Activated T-cell treated with anti-CD3 and anti-CD28 coated beads, Interleukin-2, amount 50 U/mL, for 72 hours (primary cell): Measurements from ENCODE around the gene KDM6B. TPM values are rescaled to one million over a fixed set of nuclear protein-coding genes. Genes with fewer than 3 reads are reported as not detected.
A peak's percentile ranks its signal among the peaks of the same experiment; 100 is the strongest.

Experiments used
- ATAC-seq, 2 donors: fragments of 150-1000 bp; cut with Tn5 transposase; replicated peaks in 1 of 2; 2 replicates each; pipeline ENCODE4 v1.10.0; 2021; ENCODE audit warnings: moderate library complexity in 2 of 2, mild to moderate bottlenecking in 1 of 2
- DNase-seq, 2 donors: peaks; one replicate each; pipeline ENCODE4 v3.0.0; 2021 to 2022; ENCODE audit warnings: mixed read lengths in 1 of 2
- H3K27ac Mint-ChIP-seq: one replicate; pipeline ENCODE4 v1.8.0; 2022; ENCODE audit warnings: mild to moderate bottlenecking, moderate library complexity, mixed read lengths
- H3K27me3 Mint-ChIP-seq: one replicate; pipeline ENCODE4 v1.8.0; 2022; ENCODE audit warnings: low read depth, mixed read lengths
- H3K36me3 Mint-ChIP-seq, 2 donors: one replicate each; pipeline ENCODE4 v1.8.0; 2022; ENCODE audit warnings: mixed read lengths in 2 of 2, mild to moderate bottlenecking in 1 of 2; ENCODE audit not compliant: insufficient read depth in 2 of 2
- H3K4me1 Mint-ChIP-seq: one replicate; pipeline ENCODE4 v1.8.0; 2022; ENCODE audit warnings: low read depth, mixed read lengths
- H3K4me3 Mint-ChIP-seq, 2 donors: one replicate each; pipeline ENCODE4 v1.8.0; 2022; ENCODE audit warnings: mild to moderate bottlenecking in 2 of 2, mixed read lengths in 2 of 2, moderate library complexity in 2 of 2
- H3K9me3 Mint-ChIP-seq, 2 donors: one replicate each; pipeline ENCODE4 v1.8.0; 2022; ENCODE audit warnings: mixed read lengths in 2 of 2
- total RNA-seq, 2 donors: library from RNA; stranded (reverse); gene quantifications; one replicate each; pipeline ENCODE4 v1.2.3, GENCODE V29; 2022

Gene KDM6B
- total RNA-seq, 2 donors from 2014 or later, result 73.7 to 83.5 TPM

DNA sequence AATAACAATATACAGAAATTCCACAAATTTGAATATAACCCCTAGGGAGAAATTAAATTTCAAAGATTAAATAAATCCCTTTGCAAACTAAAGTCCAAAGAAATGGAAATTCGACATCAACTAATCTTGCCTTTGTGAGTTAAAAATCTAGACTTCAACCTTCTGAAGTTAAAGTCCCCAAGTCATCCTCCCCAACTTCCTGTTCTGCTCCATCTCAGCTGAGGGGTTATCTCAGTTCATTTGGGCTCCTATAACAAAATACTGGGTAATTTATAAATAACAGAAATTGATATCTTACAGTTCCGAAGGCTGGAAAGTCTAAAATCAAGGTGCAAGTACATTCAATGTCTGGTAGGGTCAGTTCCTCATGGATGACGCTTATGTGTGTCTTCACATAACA is 22.8 kb upstream of the KDM6B start:
- no peak for ATAC-seq

DNA sequence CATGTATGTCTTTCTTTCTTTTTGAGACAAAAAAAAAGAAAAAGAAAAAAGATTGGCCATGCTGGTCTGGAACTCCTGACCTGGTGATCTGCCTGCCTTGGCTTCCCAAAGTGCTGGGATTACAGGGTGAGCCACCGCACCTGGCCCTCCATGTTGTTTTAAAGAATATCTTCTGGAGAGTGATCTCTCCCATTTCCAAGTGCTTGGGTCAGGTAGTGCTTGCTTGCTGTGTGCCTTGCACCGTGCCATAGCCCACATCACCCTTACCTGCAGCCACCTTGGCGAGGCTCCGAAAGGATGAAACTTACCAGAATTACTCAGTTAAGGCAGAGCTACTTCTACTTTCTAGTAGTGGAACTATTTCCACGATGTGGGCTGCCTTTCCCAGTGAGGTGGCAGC is 19.0 kb upstream of the KDM6B start:
- Mint-ChIP-seq H3K4me3 (no peak overlapping the region), H3K4me1 (no peaks in the 10 kb centered on the region), H3K9me3 (no peaks in the 10 kb centered on the region), H3K27me3 (no peaks in the 10 kb centered on the region), H3K27ac (no peak overlapping the region), H3K36me3 (no peaks in the 10 kb centered on the region)
- DNase-seq, result no peak
- no peak for ATAC-seq

More for the DNA sequence above, 22.8 kb upstream of the KDM6B start:
- Mint-ChIP-seq H3K27me3 (peaks cover 2% of the 10 kb centered on the region), H3K27ac (no peak overlapping the region), H3K4me3 (no peak overlapping the region), H3K4me1 (no peaks in the 10 kb centered on the region), H3K9me3 (no peaks in the 10 kb centered on the region), H3K36me3 (no peaks in the 10 kb centered on the region)
- DNase-seq, result no peak

DNA sequence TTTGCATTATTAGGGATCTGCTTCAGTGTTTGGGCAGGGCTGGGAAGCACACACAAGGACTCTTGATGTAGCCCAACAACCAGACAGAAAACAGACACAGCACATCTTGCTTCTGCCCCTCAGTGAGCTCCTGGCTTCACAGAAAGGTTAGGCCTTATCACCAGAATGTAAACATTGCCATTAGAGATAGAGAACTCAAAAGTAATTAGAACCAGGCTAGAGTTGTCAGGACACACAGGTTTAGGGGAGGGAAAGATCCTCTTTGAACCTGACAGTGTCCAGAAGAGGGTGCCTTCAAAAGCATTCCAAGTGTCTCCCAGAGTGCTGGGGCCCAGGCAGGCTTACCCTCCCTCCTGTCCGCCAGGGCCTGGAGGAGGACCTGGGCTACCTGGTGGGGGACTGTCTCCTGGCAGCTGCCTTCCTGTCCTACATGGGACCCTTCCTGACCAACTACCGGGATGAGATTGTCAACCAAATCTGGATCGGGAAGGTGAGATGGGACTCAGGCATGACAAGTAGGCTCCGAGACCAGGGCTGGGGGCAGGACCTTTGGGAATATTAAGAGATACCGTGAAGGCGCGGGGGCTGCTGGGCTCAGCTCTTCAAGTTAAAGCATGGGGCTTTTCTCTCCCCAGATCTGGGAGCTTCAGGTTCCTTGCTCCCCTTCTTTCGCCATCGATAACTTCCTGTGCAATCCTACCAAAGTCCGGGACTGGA is 16.9 kb upstream of the KDM6B start:
- DNase-seq (no peak), ATAC-seq (no peak)
- H3K36me3 Mint-ChIP-seq, result no peaks in the 10 kb centered on the region
- no peaks in the 10 kb centered on the region for H3K27me3 Mint-ChIP-seq
- no peak overlapping the region for H3K4me3 Mint-ChIP-seq
- H3K4me1 Mint-ChIP-seq, result no peaks in the 10 kb centered on the region
- H3K9me3 Mint-ChIP-seq, result no peaks in the 10 kb centered on the region
- H3K27ac Mint-ChIP-seq, result no peak overlapping the region

DNA sequence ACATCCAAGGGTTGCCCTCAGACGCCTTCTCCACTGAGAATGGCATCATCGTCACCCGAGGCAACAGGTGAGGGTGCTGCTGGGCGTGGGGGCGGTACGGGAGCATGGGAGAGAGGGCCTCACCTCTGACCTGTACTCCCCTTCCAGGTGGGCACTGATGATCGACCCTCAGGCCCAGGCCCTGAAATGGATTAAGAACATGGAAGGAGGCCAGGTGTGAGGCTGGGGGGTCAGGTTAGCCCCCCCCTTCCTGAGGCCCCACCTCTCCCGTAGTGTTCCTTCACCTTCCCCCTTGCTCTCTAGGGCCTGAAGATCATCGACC is 16.4 kb upstream of the KDM6B start:
- ATAC-seq (no peak), DNase-seq (no peak)
- H3K9me3 Mint-ChIP-seq, result no peaks in the 10 kb centered on the region
- H3K27ac Mint-ChIP-seq, result no peak overlapping the region
- no peaks in the 10 kb centered on the region for H3K27me3 Mint-ChIP-seq
- no peaks in the 10 kb centered on the region for H3K4me1 Mint-ChIP-seq
- H3K36me3 Mint-ChIP-seq, result no peaks in the 10 kb centered on the region
- no peak overlapping the region for H3K4me3 Mint-ChIP-seq

DNA sequence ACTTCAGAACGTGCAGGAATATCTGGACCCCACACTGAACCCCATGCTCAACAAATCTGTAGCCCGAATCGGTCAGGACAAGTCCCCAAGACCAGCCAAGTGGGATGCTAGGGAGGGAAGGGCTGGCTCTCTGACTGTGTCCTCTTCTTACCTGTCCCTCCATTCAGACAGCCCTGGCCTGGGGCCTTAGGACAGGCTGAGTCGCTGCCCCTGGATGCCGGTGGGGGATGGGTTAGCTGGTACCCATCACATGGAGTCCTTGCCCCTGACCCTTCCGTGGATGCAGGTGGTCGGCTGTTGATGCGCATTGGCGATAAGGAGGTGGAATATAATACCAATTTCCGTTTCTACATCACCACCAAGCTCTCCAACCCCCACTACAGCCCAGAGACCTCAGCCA is 16.0 kb upstream of the KDM6B start:
- H3K36me3 Mint-ChIP-seq, result no peaks in the 10 kb centered on the region
- ATAC-seq, result no peak
- no peak overlapping the region for H3K27ac Mint-ChIP-seq
- H3K4me3 Mint-ChIP-seq, result no peak overlapping the region
- H3K27me3 Mint-ChIP-seq, result no peaks in the 10 kb centered on the region
- no peaks in the 10 kb centered on the region for H3K4me1 Mint-ChIP-seq
- H3K9me3 Mint-ChIP-seq, result no peaks in the 10 kb centered on the region
- no peak for DNase-seq

DNA sequence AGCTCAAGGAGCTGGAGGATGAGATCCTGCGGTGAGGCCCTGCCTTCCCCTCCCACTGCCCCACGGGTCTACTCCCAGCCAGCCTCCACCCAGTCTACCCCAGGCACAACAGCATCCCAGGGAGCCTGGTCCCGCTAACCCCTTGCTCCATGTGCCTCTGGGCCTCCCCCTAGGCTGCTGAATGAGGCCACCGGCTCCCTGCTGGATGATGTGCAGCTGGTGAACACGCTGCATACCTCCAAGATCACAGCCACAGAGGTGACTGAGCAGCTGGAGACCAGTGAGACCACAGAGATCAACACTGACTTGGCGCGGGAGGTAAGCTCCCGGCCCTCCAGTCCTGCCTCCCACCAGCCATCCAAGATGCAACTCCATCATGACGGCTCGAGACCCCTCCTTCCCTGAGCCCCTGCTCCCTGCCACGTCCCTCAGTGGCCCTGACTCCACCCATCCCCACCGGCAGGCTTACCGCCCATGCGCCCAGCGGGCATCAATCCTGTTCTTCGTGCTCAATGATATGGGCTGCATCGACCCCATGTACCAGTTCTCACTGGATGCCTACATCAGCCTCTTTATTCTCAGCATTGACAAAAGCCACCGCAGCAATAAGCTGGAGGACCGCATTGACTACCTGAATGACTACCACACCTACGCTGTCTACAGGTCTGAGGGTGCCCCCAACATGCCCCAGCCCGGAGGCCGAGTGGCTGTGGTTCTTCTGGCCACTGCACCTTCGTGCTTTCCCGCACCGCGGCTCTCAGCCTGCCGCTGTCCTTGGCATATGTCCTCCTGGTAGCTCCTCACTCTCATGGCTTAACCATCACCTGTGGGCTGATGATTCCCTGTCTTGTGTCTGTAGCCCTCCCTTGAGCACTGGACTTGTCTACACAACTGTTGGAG is 15.0 kb upstream of the KDM6B start:
- Mint-ChIP-seq H3K36me3 (no peaks in the 10 kb centered on the region), H3K27ac (no peak overlapping the region), H3K4me1 (no peaks in the 10 kb centered on the region), H3K9me3 (no peaks in the 10 kb centered on the region), H3K27me3 (no peaks in the 10 kb centered on the region), H3K4me3 (no peak overlapping the region)
- DNase-seq (no peak), ATAC-seq (no peak)

DNA sequence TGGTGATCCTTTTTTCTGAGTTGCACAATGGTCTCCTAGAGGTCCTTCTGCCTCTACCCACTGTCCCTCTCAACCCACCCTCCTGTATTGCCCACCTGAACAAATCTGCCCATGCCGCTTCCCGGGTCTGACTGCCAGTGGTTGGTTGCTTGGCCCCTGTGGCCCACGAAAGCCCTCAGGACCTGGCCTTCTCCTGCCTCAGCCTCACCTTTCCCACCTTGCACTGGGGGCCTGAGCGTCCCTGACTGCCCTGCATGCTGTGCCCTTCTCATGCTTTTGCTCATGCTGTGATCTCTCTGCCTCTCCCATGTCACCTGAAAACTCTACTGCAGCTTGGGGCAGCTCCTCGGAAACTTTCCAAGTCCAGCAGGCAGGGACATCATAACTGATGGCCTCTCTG is 13.8 kb upstream of the KDM6B start:
- Mint-ChIP-seq H3K4me3 (no peak overlapping the region), H3K4me1 (peaks cover 5% of the 10 kb centered on the region), H3K9me3 (no peaks in the 10 kb centered on the region), H3K36me3 (no peaks in the 10 kb centered on the region), H3K27ac (no peak overlapping the region), H3K27me3 (no peaks in the 10 kb centered on the region)
- ATAC-seq, result no peak
- DNase-seq, result no peak

DNA sequence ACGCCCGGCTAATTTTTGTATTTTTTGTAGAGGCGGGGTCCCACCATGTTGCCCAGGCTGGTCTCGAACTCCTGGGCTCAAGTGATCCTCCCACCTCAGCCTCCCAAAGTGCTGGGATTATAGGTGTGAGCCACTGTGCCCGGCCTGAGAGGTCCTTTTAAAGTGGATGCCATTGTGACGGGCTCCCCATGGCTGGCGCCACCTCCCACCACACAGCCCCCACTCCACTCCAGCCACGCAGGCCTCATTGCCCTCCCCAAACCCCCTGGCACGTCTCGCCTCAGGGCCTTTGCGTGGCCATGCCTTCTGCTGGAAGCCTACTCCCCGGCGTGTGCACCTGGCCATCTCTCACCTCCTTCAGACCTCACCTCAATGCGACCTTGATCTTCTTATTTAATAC is 11.9 kb upstream of the KDM6B start:
- ATAC-seq, result no peak

DNA sequence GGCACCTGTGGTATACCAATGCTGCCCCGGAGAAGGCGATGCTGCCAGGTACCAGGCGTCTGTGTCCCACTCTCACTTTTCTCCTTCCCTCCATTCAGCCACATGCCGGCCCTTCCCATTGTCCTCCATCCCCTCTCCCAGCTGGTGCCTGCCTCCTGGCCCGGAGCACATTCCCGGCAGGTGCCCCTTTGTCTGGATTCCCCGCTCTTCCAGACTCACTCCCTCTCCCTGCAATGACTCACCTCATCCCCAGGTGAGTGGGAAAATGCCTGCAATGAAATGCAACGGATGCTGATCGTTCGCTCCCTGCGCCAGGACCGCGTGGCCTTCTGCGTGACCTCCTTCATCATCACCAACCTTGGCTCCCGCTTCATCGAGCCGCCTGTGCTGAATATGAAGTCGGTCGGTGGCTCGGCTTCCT is 10.4 kb upstream of the KDM6B start:
- DNase-seq, result no peak
- H3K27me3 Mint-ChIP-seq, result no peaks in the 10 kb centered on the region
- H3K4me3 Mint-ChIP-seq, result no peak overlapping the region
- peaks cover 7% of the 10 kb centered on the region for H3K4me1 Mint-ChIP-seq
- H3K27ac Mint-ChIP-seq, result no peak overlapping the region
- no peak for ATAC-seq
- H3K36me3 Mint-ChIP-seq, result no peaks in the 10 kb centered on the region
- H3K9me3 Mint-ChIP-seq, result no peaks in the 10 kb centered on the region

More for the DNA sequence above, 11.9 kb upstream of the KDM6B start:
- no peak for DNase-seq
- Mint-ChIP-seq H3K36me3 (no peaks in the 10 kb centered on the region), H3K4me3 (no peak overlapping the region), H3K27ac (peak overlapping the region; percentile 77), H3K9me3 (no peaks in the 10 kb centered on the region), H3K27me3 (no peaks in the 10 kb centered on the region), H3K4me1 (peaks cover 7% of the 10 kb centered on the region)

DNA sequence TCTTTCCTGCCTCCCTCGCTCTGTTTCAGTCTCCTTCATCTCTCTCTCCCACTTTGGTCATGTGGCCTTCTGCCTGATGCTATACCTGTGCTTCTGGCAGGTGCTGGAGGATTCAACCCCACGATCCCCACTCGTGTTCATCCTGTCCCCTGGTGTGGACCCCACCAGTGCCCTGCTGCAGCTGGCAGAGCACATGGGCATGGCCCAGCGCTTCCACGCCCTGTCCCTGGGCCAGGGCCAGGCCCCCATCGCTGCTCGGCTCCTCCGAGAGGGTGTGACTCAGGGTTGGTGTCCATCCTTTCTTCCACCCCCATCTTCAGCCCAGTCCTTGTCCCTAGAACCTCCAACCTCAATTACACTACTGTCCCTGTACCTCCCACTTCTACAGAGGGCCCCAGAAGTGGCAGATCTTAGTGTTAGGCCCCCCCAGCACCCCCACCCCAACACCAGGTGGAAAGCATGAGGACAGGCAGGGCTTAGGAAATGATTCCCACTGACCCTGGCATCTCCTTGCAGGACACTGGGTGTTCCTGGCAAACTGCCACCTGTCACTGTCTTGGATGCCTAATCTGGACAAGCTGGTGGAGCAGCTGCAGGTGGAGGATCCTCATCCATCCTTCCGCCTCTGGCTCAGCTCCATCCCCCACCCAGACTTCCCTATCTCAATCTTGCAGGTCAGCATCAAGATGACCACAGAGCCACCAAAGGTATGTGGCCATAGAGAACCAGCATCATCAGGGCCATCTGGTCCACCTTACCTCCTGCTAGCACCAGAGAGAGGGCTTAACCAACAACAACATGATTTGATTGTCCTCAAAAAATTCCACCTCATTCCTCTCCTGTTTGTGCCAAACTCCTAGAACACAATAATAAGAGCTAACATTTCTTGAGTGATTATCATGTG is 9.7 kb upstream of the KDM6B start:
- H3K27ac Mint-ChIP-seq, result no peak overlapping the region
- H3K27me3 Mint-ChIP-seq, result peaks cover 2% of the 10 kb centered on the region
- ATAC-seq (no peak), DNase-seq (no peak)
- H3K4me1 Mint-ChIP-seq, result peaks cover 7% of the 10 kb centered on the region
- H3K9me3 Mint-ChIP-seq, result no peaks in the 10 kb centered on the region
- no peaks in the 10 kb centered on the region for H3K36me3 Mint-ChIP-seq
- H3K4me3 Mint-ChIP-seq, result no peak overlapping the region

DNA sequence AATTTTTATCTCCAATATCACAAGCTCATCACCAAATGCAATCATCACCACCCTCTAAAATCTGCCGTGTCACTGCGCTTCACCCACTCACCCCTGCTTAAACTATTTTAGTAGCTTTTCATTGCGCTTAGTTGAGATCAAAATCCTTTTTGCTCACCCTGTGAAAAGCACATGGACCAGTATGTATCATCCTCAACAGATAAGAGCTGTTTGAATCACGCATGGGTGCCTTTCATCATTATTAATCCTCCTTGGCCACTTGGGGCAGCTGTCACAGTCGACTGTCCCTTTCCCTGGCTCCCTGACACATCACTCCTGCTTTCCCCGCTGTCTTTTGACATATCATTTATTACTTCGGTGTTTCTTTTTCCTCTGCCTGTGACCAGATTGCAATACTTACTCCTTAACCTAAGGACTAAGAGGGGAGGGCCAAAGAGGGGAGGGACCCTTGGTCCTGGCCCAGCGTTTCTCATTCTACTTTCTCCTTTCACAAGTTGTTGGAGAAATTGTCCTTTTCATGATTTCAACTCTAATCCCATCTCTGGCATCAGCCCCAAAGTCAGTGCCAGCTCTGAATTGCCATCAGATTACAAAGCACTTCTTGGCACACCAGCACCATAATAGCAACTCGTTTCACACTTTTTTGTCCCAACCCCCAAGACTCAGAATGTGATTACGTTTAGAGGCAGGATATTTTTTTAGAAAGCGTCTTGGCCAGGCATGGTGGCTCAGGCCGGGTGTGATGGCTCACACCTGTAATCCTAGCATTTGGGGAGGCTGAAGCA is 8.6 kb upstream of the KDM6B start:
- no peak overlapping the region for H3K27ac Mint-ChIP-seq
- ATAC-seq, result peak in 1 of 2 donors; percentile 30
- H3K27me3 Mint-ChIP-seq, result peaks cover 4% of the 10 kb centered on the region

DNA sequence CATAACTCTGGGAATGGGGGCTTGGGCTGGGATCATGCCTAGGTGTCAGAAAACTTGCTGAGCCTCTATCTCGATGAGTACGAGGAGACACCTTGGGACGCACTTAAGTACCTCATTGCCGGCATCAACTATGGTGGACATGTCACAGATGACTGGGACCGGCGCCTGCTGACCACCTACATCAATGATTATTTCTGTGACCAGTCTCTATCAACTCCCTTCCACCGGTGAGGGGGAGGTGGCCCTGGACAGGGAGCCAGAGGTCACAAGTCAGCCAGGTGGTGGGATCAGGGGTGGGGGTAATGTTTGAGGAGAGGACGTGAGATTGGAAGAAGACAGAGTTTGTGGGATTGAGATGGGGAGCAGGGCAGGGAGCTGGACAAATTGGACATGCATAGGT is 3.4 kb upstream of the KDM6B start:
- Mint-ChIP-seq H3K27me3 (peaks cover 9% of the 10 kb centered on the region), H3K36me3 (no peaks in the 10 kb centered on the region), H3K4me3 (no peak overlapping the region), H3K27ac (no peak overlapping the region), H3K9me3 (no peaks in the 10 kb centered on the region), H3K4me1 (peaks cover 7% of the 10 kb centered on the region)
- DNase-seq (no peak), ATAC-seq (no peak)

More for the DNA sequence above, 8.6 kb upstream of the KDM6B start:
- DNase-seq, result no peak
- Mint-ChIP-seq H3K4me1 (peaks cover 7% of the 10 kb centered on the region), H3K4me3 (no peak overlapping the region), H3K9me3 (no peaks in the 10 kb centered on the region), H3K36me3 (no peaks in the 10 kb centered on the region)
